Neural cell (in vitro differentiated cells): ENCODE results near the gene PPIB.

Source experiments
- EP300 ChIP-seq: fragments of 450-650 bp; conservative IDR thresholded peaks from 2 replicates; pipeline ENCODE4 v1.6.1; 2014; ENCODE audit warnings: antibody characterized with exemption, mild to moderate bottlenecking, moderate library complexity; ENCODE audit not compliant: poor library complexity, severe bottlenecking
- EZH2 ChIP-seq: fragments of 200-600, 300-800 bp; shearing (Covaris generic), sonication (generic); IDR thresholded peaks from 2 replicates; pipeline ENCODE4 v1.6.1; 2014; ENCODE audit warnings: antibody characterized with exemption, low read length, borderline replicate concordance, mild to moderate bottlenecking; ENCODE audit not compliant: insufficient read depth, poor library complexity, severe bottlenecking
- MXI1 ChIP-seq: fragments of 450-650 bp; conservative IDR thresholded peaks from 2 replicates; pipeline ENCODE4 v1.6.1; 2014; ENCODE audit warnings: antibody characterized with exemption, mild to moderate bottlenecking; ENCODE audit not compliant: poor library complexity, severe bottlenecking
- POLR2AphosphoS5 ChIP-seq: IDR thresholded peaks from 2 replicates; pipeline ENCODE4 v1.6.1; 2012
- TAF1 ChIP-seq: IDR thresholded peaks from 2 replicates; pipeline ENCODE4 v1.6.1; 2012; ENCODE audit warnings: low read depth
- TF ChIP-seq, protein P1 (sequence below): fragments of 450-650 bp; IDR thresholded peaks from 2 replicates; pipeline ENCODE4 v1.5.1; 2014; ENCODE audit warnings: antibody characterized with exemption, mild to moderate bottlenecking, moderate library complexity; ENCODE audit not compliant: poor library complexity, severe bottlenecking
- TF ChIP-seq, protein P2 (sequence below): IDR thresholded peaks from 2 replicates; pipeline ENCODE4 v1.6.1; 2012; ENCODE audit warnings: borderline replicate concordance

DNA sequence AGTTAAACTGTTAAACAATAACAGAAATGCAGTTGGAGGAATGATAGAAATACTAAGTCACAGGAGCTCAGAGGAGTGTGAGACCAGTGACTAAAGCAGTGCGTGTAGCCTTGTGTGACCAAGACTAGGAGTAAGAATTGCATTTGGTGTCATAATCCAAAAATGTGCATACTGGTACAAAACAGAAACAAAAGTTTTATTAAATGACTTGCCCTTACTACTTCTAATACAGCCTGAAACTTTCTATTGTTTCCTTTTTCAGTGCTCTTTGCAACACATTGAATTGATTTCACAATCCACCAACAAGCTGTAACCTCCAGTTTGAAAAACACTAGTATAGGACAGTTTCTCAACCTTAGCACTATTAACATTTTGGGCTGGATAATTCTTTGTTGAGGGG is 49.9 kb downstream of the PPIB start:
- TF ChIP-seq, protein P1, sequence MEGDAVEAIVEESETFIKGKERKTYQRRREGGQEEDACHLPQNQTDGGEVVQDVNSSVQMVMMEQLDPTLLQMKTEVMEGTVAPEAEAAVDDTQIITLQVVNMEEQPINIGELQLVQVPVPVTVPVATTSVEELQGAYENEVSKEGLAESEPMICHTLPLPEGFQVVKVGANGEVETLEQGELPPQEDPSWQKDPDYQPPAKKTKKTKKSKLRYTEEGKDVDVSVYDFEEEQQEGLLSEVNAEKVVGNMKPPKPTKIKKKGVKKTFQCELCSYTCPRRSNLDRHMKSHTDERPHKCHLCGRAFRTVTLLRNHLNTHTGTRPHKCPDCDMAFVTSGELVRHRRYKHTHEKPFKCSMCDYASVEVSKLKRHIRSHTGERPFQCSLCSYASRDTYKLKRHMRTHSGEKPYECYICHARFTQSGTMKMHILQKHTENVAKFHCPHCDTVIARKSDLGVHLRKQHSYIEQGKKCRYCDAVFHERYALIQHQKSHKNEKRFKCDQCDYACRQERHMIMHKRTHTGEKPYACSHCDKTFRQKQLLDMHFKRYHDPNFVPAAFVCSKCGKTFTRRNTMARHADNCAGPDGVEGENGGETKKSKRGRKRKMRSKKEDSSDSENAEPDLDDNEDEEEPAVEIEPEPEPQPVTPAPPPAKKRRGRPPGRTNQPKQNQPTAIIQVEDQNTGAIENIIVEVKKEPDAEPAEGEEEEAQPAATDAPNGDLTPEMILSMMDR, result no peak
- TF ChIP-seq POLR2AphosphoS5, result no peak
- TF ChIP-seq, protein P2, sequence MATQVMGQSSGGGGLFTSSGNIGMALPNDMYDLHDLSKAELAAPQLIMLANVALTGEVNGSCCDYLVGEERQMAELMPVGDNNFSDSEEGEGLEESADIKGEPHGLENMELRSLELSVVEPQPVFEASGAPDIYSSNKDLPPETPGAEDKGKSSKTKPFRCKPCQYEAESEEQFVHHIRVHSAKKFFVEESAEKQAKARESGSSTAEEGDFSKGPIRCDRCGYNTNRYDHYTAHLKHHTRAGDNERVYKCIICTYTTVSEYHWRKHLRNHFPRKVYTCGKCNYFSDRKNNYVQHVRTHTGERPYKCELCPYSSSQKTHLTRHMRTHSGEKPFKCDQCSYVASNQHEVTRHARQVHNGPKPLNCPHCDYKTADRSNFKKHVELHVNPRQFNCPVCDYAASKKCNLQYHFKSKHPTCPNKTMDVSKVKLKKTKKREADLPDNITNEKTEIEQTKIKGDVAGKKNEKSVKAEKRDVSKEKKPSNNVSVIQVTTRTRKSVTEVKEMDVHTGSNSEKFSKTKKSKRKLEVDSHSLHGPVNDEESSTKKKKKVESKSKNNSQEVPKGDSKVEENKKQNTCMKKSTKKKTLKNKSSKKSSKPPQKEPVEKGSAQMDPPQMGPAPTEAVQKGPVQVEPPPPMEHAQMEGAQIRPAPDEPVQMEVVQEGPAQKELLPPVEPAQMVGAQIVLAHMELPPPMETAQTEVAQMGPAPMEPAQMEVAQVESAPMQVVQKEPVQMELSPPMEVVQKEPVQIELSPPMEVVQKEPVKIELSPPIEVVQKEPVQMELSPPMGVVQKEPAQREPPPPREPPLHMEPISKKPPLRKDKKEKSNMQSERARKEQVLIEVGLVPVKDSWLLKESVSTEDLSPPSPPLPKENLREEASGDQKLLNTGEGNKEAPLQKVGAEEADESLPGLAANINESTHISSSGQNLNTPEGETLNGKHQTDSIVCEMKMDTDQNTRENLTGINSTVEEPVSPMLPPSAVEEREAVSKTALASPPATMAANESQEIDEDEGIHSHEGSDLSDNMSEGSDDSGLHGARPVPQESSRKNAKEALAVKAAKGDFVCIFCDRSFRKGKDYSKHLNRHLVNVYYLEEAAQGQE, result no peak
- TF ChIP-seq EZH2, result no peak
- no peak for TF ChIP-seq MXI1
- no peak for TF ChIP-seq TAF1
- no peak for TF ChIP-seq EP300
